GM19468 (cell line): ENCODE data around the gene BLACAT1.

Experiments
- ATAC-seq: cut with Tn5 transposase; IDR thresholded peaks from one replicate; pipeline ENCODE4 v1.9.1; 2021; ENCODE audit warnings: mild to moderate bottlenecking, moderate library complexity, moderate number of reproducible peaks; ENCODE audit not compliant: unreplicated experiment; ENCODE audit errors: extremely low read depth

Gene BLACAT1

DNA sequence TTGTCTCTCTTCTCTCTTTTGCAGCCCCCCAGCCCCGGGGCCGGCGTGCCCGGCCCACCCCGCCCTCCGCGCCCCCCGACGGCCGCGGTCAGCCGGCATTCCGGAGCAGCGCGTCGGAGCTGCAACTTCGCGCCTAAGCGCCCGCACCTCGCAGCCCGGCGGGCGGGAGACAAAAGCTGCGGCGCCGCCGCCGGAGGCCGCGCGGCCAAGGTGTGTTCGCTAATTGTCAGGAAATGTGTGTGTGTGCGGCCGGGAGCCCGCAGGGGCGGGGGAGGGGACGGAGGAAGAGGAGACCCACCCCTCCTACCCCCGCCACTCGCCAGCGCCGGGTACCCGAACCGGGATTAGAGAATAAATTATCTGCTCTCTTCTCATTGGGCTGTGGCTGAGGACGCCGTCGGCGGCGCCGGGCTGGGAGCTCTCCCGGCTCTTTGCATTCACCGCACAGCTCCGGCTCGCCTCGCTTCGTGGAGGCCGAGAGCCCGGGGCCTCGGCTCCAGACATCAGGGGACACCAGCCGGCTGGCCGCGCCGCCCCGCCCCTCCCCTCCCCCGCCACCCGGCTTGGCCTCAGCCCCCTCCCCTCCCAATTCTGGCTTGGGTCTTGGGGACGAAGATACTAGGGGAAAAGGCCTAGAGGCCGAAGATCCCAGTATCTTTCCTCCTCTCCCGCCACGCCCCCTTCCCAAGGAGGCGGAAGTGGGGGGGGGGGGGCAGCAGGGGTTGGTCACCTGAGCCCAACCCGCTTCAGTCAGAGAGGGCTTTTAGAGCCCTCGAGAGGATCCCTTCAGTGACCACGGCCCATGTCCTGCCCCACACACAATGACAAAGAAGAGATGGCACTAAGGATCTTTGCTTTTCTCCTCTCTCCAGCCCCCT is 1.3 kb upstream of the BLACAT1 start:
- ATAC-seq, result no peak

DNA sequence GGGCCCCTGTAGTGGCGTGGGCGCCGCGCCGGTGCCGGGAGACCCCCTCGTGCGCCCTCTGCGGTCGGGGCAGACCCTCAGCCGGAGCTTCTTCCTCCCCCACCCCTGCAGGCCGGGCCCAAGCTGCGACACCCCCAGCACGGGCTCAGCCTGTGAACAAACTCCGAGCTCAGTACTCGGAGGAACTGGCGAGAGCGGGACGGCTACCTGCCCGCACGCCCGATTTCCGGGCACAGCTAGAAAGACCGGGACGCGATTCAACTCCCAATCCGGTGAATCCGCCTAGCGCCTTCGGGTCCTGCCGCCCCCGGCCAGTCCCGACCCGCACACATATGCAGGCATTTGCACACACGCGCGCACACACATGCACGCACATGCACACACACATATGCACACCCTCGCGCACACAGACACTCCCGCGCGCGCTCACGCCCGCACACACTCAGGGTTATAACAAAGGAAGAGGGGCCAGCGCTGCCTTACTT is 580 bp upstream of the BLACAT1 start:
- no peak for ATAC-seq

- no peak for ATAC-seq
Observed at GRCh38 chr1:205454903-205455335, 926 bp downstream of the BLACAT1 start.

DNA sequence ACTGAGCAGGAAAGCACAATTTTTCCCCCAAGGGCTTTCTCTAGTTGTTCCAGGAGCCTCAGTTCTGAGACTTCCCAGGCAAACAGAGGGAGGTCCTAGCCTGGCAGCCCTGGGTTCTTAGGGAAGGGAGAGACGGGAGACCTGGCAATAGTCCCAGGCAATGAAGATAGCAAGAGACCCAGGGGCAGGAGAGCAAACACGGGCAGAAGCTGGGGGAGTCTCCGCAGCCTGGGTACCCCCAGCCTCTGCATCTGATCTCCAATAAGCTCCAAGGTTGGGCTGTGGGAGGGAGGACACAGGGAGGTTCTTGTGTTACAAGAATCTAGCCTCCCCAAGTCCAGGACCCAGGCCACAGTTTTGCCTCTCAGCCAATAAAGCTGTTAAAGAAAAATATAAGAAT is 2.4 kb downstream of the BLACAT1 start:
- ATAC-seq, result no peak

- ATAC-seq, result no peak
Observed at GRCh38 chr1:205452933-205453332, 2.9 kb downstream of the BLACAT1 start.

GRCh38 chr1:205452364-205452763 is 3.5 kb downstream of the BLACAT1 start:
- no peak for ATAC-seq

- ATAC-seq, result no peak
Observed at GRCh38 chr1:205451759-205452164, 4.1 kb downstream of the BLACAT1 start.

DNA sequence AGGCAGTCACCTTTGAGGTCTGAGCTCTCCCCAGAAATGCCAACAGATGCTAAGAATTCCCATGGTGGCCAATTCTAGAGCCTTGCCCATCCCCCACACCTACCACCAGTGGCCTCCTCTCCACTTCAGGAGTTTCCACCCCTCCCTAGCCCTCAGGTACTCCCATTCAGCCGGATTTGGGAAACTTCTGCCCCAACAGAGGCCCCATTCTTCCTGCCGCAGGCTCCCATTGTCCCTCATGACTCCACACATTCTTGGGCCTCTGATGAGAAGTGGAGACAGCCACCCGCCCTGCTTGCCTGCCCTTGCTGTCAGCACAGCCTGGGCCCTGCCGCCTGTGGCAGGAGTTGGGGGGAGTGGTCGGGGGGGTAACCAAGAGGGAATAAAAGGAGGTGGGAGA is 4.6 kb downstream of the BLACAT1 start:
- no peak for ATAC-seq

GRCh38 chr1:205450448-205450847 is 5.4 kb downstream of the BLACAT1 start:
- no peak for ATAC-seq

- no peak for ATAC-seq
Observed at GRCh38 chr1:205449750-205450443, 5.9 kb downstream of the BLACAT1 start.

DNA sequence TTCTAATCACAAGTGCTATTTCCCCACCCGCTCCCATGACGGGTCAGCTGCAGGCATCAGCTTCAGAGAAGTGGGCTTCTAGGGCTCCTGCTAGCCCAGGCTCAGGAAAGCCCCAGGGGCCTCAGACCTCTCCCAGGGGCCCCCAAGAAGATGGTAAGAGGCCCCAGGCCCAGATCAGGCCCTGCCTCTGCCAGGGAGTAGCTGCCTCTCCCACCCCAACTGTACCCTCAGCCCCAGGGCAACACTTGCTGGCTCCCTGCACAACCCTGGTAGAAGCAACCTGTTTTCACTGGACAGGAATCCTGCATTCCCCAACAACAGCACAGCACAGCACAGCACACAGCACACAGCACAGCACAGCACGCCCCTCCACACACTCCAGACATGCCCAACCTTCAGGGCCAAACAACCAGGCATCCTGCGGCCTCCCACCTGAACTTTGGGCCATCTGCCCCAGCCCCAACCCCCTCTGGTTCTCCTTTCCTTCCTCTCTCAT is 6.5 kb downstream of the BLACAT1 start:
- ATAC-seq, result no peak

- no peak for ATAC-seq
Observed at GRCh38 chr1:205448540-205449253, 7.1 kb downstream of the BLACAT1 start.

- ATAC-seq, result no peak
Observed at GRCh38 chr1:205447457-205448341, 8.1 kb downstream of the BLACAT1 start.

- ATAC-seq, result no peak
Observed at GRCh38 chr1:205446828-205447227, 9.0 kb downstream of the BLACAT1 start.

- ATAC-seq, result no peak
Observed at GRCh38 chr1:205445646-205445935, 10.3 kb downstream of the BLACAT1 start.

- ATAC-seq, result no peak
Observed at GRCh38 chr1:205444931-205445645, 10.8 kb downstream of the BLACAT1 start.

DNA sequence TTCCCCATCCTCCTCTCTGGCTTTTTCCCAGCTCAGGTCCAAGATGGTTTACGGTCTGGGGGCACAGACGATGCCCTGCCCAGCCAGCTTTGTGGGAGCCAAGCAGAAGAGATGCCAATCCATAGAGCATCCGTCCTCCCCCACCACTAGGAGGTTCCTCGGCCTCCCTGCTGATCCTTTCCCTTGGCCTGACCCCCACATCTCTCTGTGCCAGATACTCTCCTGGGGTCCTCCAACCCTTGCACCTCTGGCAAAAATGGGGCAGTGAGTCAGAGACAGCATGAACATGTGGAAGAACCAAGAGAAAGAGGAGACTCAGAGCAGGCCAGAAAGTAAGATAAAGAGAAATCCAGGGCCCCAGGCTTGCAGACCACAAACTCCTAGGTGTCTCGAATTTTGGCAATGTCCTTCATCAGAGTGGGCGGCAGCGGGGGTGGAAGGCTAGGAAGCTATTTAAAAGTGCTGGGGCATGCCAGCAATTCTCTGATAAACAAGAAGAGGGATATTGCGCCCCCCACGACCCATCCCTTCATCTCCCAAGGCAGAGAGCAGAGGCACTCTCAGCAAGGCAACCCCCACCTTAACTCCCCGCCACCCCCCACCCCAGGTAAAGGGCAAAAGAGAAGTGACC is 11.4 kb downstream of the BLACAT1 start:
- no peak for ATAC-seq

DNA sequence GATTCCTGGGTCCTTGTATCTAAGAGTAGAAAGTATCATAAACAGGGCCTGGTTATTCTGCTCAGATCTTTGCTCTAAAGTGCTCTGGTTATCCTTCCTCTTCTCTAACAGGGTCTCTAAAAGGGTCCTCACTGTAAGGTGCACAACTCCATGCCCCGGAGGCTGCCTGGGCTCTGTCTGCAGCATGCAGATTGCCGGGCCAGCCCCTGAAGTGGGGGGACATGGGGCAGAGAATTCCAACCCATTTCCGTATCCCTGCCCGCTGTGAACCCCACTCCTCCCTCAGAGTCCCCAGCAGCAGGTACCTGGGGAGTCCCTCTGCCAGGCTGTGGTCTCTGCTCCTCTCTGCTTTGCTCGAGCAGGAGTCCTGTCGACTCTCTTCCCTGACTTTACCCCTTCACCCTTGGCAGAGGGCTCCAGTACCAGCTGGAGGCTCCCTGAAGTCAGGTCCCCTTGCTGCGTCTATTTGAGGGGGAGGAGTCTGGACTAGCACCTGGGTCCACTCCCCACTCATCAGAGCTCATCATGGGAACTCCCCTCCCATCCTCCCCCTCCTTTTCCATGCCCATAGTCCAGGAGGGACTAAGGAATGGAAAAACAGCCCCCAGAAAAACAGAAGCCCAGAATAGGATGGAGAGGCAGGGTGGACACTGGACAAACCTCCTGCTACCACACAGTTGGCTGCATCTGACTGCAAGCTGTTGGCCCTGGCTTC is 12.1 kb downstream of the BLACAT1 start:
- ATAC-seq, result no peak
